ENCODE data around the gene PADI6. TPM values are rescaled to one million over a fixed set of nuclear protein-coding genes. Genes with fewer than 3 reads are reported as not detected.

The PADI6 gene
- total and polyA plus RNA-seq, 2 of the 8 experiments (the other 6 are each of a cell fraction or from before 2014, with no cell fraction given), result not detected

DNA sequence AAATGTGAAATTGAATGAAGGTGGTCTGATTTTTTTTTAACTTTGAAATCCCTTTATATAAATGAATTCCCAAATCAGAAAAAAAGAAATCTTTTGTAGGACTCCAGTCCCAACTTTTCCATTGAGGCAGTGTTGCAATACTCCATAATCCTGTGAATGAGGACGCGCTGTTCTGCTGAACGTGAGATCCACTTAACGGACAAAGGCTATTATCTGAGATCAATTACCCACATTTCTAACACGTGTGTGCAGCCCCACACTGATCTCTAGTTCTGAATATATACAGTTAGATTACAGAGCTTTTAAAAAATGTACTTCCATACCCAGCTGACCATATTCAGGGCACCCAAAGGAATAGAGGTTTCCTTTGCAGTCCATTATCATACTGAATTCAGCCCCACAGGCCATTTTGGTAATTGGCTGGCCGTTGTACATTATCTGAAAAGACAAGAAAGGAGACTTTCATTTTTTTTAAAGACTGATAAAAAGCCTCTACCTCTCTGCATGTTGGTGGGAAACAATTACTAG, 48.5 kb downstream of the PADI6 start (continued):
- TF ChIP-seq CHD7 (IDR thresholded peaks at IDR 0.05; ENCODE audit: insufficient replicate concordance, low read length) (no peak), NANOG (IDR thresholded peaks at IDR 0.05; ENCODE audit: insufficient read depth, low read depth, low read length, poor library complexity, severe bottlenecking) (no peak), JUN (IDR thresholded peaks at IDR 0.05; ENCODE audit: low read depth, low read length) (no peak), TBP (IDR thresholded peaks at IDR 0.05; ENCODE audit: low read depth, low read length) (no peak), KDM4A (IDR thresholded peaks at IDR 0.05; ENCODE audit: low read depth, low read length, severe bottlenecking) (no peak), KDM1A (IDR thresholded peaks at IDR 0.05; ENCODE audit: borderline replicate concordance, low read length) (no peak), POLR2A (IDR thresholded peaks at IDR 0.05; ENCODE audit: control extremely low read depth in 1 of 2, low read depth in 2 of 2, low read length in 2 of 2) (no peak), CHD2 (IDR thresholded peaks at IDR 0.05; ENCODE audit: low read length) (no peak), POLR2AphosphoS5 (IDR thresholded peaks at IDR 0.05; ENCODE audit: low read depth, low read length) (no peak), HDAC6 (IDR thresholded peaks at IDR 0.05; ENCODE audit: low read depth, low read length) (no peak), EGR1 (IDR thresholded peaks at IDR 0.05; ENCODE audit: borderline replicate concordance, low read depth, low read length) (no peak), SRF (IDR thresholded peaks at IDR 0.05; ENCODE audit: low read depth, low read length) (no peak)
